ENCODE data around the gene CRK.
"Not testable (repeated sequence)": the region's sequence is repeated elsewhere in the genome, so short reads cannot be mapped to it uniquely, and the experiment has no call there.

CRK gene

DNA sequence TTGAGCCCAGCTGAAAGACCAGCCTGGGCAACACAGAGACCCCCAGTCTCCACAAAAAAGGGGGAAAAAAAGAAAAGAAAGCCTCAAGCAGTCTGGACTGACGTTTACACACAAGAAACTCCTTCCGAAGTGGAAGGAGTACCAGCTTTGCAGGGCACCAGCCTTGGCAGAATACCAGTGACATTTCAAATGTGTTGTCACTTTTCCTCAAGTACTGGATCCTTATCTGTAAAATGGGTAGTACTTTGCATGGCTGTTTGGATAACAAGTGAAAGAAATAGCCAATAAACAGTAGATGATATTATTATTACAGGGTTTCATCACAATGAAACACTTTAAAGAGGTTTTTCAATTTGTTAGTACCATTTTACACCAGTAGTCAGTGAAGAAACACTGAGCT is 70.2 kb downstream of the CRK start:
- H3K27ac Mint-ChIP-seq: no peak overlapping the region

DNA sequence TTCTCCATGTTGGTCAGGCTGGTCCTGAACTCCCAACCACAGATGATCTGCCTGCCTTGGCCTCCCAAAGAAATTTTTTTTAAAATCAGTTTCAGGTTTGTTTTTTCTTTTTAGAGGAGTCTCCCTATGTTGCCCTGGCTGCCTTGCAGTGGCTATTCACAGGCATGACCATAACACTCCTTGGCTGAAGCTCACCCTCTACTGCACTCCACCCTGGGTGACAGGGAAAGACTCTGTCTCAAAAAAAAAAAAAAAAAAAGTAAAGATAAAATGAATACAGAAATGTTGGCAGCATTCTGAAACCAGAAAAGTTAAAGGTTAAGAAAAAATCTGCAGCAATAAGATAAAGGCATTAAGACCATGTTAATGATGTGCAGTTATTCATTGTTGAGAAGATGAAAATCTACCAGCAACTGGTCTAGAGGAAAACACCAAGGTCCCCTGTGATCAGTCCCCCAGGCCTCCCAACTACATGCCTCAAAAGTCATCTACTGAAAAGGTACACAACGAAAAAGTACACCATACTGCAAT is 71.1 kb downstream of the CRK start:
- no peak overlapping the region for H3K27ac Mint-ChIP-seq
- no peaks in the 10 kb centered on the region for H3K9me3 Mint-ChIP-seq
- H3K4me1 Mint-ChIP-seq: peaks cover 29% of the 10 kb centered on the region
- CTCF ChIA-PET: no interaction called here
- no peaks in the 10 kb centered on the region for H3K27me3 Mint-ChIP-seq
- DNase-seq: no peak
- H3K4me3 Mint-ChIP-seq: no peak overlapping the region
- H3K36me3 Mint-ChIP-seq: peaks cover 9% of the 10 kb centered on the region

More for the DNA sequence above, 70.2 kb downstream of the CRK start:
- H3K4me1 Mint-ChIP-seq: peaks cover 27% of the 10 kb centered on the region
- CTCF ChIA-PET: no interaction called here
- peaks cover 8% of the 10 kb centered on the region for H3K36me3 Mint-ChIP-seq
- H3K27me3 Mint-ChIP-seq: no peaks in the 10 kb centered on the region
- H3K9me3 Mint-ChIP-seq: no peaks in the 10 kb centered on the region
- no peak overlapping the region for H3K4me3 Mint-ChIP-seq
- DNase-seq: no peak

DNA sequence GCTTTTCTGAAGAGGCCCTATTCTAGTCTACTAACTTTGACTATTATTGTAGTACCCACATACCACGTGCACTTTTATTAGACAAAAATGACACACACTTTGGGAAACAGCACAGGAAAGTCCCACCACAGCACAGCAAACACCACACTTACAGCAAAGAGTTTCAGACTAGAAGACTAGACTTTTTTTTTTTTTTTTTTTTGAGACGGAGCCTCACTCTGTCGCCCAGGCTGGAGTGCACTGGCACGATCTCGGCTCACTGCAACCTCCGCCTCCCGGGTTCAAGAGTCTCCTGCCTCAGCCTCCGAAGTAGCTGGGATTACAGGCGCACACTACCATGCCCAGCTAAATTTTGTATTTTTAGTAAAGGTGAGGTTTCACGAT is 76.1 kb downstream of the CRK start:
- CTCF ChIA-PET: interaction anchor here (0.6 to 5.3 kb wide), 4 partner anchors 12 to 286 kb away, joined by 3 to 34 read pairs (median 4); no protein-coding TSS in a partner anchor
- peaks cover 66% of the 10 kb centered on the region for H3K4me1 Mint-ChIP-seq
- peak overlapping the region; percentile 78 for H3K27ac Mint-ChIP-seq
- no peaks in the 10 kb centered on the region for H3K9me3 Mint-ChIP-seq
- no peak for DNase-seq
- peaks cover 16% of the 10 kb centered on the region for H3K36me3 Mint-ChIP-seq
- H3K27me3 Mint-ChIP-seq: no peaks in the 10 kb centered on the region
- H3K4me3 Mint-ChIP-seq: no peak overlapping the region

DNA sequence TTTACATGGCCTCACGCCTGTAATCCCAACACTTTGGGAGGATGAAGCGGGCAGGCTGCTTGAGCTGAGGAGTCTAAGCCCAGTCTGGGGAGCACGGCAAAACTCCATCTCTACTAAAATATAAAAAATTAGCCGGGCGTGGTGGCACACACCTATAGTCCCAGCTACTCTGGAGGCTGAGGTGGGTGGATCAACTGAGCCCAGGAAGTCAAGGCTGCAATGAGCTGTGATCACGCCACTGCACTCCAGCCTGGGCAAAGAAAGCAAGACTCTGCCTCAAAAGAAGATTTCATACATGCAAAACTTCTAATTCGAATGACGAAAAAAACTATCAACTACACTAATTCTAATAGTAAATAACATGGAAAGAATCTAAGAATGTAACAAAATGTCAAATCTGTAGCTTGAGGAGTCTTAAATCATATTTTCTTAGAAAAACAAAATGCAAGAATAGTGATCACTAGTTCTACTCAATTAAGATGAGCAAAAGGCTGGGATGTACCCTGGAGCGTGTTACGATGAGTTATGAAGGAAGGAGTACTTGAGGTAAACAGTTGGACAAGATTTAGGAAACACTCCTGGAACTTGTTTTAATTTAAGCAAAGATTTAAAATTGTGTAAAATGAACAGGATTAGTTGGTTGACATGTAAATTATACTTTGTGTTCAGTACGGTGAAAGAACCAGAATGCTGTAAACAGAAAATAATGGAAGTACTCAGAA is 76.7 kb downstream of the CRK start:
- Mint-ChIP-seq H3K36me3 (peaks cover 16% of the 10 kb centered on the region), H3K27me3 (no peaks in the 10 kb centered on the region), H3K4me3 (no peak overlapping the region), H3K4me1 (peaks cover 71% of the 10 kb centered on the region), H3K9me3 (no peaks in the 10 kb centered on the region), H3K27ac (peak overlapping the region; percentile 78)
- no peak for DNase-seq
- CTCF ChIA-PET: interaction anchor here (0.6 to 5.3 kb wide), 3 partner anchors 13 to 287 kb away, joined by 3 to 34 read pairs (median 3); no protein-coding TSS in a partner anchor

DNA sequence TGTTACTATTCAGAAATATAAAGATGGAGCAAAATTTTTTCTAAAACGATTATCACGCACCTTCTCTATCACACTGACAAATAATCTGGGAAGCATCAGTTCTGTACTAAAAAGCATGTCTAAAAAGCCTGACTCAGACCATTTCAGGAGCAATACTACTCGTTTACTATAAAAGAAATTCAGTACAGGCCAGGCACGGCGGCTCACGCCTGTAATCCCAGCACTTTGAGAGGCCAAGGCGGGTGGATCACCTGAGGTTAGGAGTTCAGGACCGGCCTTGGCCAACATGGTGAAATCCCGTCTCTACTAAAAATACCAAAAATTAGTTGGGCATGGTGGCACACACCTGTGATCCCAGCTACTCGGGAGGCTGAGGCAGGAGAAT is 77.6 kb downstream of the CRK start:
- Mint-ChIP-seq H3K4me1 (peaks cover 80% of the 10 kb centered on the region), H3K36me3 (peaks cover 16% of the 10 kb centered on the region), H3K27ac (peak overlapping the region; percentile 45)
- not testable (repeated sequence) for H3K4me3 Mint-ChIP-seq, H3K27me3 Mint-ChIP-seq, H3K9me3 Mint-ChIP-seq, DNase-seq
- CTCF ChIA-PET: interaction anchor here (5.3 kb wide), 1 partner anchor 12 kb away, joined by 34 read pairs; no protein-coding TSS in a partner anchor

DNA sequence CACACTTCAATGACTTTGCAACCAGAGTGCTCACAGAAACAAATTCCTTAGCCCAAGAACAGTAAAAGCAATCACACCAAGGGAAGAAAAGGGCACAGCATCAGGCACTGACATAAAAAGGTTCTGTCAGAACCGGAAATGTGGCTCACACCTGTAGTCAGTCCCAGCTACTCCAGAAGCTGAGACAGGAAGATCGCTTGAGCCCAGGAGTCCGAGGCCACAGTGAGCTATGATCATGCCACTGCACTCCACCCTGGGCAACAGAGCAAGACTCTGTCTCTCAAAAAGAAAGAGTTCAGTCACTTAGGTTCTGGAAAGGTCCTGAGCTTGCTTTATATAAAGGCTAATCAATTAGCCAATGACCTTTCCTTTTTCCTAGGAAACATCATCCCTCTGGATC is 78.7 kb downstream of the CRK start:
- CTCF ChIA-PET: interaction anchor here (1.2 to 5.3 kb wide), 2 partner anchors 11 to 20 kb away, joined by 4 to 34 read pairs; no protein-coding TSS in a partner anchor
- Mint-ChIP-seq H3K27ac (no peak overlapping the region), H3K36me3 (peaks cover 20% of the 10 kb centered on the region), H3K27me3 (no peaks in the 10 kb centered on the region), H3K4me1 (peaks cover 84% of the 10 kb centered on the region), H3K9me3 (no peaks in the 10 kb centered on the region), H3K4me3 (no peak overlapping the region)
- no peak for DNase-seq

DNA sequence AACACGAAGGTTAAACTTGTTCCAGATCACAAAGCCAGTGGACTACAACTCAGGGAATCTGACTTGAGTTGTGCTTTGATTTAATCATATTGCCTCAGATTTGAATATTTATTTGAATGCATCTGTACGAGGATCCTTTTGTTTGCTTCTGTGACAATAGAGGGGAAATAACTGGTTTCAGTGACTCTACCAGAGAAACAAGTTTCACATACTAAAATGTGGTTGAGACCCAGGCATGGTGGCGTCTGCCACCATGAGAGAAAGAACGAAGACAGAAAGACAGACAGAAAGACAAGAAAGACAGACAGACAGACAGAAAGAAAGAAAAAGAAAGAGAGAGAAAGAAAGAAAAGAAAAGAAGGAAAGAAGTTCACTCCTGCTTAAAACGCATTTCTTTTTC is 80.0 kb downstream of the CRK start:
- Mint-ChIP-seq H3K27ac (peak overlapping the region; percentile 71), H3K27me3 (no peaks in the 10 kb centered on the region), H3K4me3 (peak overlapping the region; percentile 1), H3K9me3 (no peaks in the 10 kb centered on the region), H3K4me1 (peaks cover 84% of the 10 kb centered on the region), H3K36me3 (peaks cover 21% of the 10 kb centered on the region)
- CTCF ChIA-PET: interaction anchor here (0.7 to 5.3 kb wide), 5 partner anchors 10 to 110 kb away, joined by 3 to 34 read pairs (median 4); no protein-coding TSS in a partner anchor
- no peak for DNase-seq

DNA sequence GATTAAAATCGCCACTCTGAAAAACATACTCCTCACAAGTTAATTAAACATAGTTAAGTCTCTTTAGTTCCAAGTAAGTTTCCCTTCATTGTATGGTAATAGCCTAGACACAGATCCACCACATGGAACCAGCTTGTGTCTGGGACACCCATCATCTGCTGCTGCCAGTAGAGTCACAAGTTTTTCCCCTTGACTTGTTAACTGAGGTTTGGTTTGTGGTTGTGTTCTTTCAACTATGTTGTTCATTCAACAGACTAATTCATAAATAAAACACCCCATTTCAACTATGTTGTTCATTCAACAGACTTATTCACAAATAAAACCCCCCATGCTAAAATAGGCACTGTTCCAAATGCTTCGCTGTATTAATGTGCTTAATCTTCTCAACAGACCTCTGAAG is 80.4 kb downstream of the CRK start:
- no peaks in the 10 kb centered on the region for H3K9me3 Mint-ChIP-seq
- CTCF ChIA-PET: interaction anchor here (1.5 kb wide), 1 partner anchor 10 kb away, joined by 7 read pairs; no protein-coding TSS in a partner anchor
- peaks cover 83% of the 10 kb centered on the region for H3K4me1 Mint-ChIP-seq

DNA sequence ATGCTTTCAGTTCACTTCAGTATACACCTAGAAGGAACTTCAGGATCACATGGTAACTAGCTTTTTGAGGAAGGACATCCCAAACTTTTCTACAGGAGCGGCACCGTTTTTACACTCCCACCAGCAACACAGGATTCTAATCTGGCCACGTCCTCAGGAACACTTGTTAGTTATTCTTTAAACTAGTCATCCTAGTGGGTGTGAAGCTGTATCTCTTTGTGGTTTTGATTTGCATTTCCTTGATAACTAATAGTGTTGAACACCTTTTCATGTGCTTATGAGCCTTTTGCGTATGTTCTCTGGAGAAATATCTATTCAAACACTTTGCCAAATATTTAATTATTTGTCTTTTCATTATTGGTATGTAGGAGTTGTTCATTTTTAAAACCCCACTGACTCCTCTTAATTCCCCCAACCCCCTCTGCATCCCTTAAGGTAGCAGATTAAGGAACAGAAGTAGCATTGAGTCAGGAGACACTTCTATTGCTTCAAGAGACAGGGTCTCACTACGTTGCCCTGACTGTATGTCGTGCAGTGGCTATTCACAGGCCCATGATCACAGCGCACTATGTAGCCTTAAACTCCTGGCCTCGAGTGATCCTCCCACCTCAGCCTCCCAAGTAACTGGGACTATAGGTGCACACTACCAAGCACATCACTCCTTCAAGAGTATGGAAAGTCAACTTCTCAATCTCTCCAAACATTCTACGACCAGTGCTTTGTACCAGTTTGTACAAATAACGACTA is 81.4 kb downstream of the CRK start:
- Mint-ChIP-seq H3K27me3 (no peaks in the 10 kb centered on the region), H3K36me3 (peaks cover 16% of the 10 kb centered on the region), H3K27ac (peak overlapping the region; percentile 74), H3K9me3 (no peaks in the 10 kb centered on the region), H3K4me3 (peak overlapping the region; percentile 2), H3K4me1 (peaks cover 73% of the 10 kb centered on the region)
- CTCF ChIA-PET: interaction anchor here (1.5 kb wide), 1 partner anchor 9 kb away, joined by 7 read pairs; no protein-coding TSS in a partner anchor
- DNase-seq: no peak

More for the DNA sequence above, 80.4 kb downstream of the CRK start:
- Mint-ChIP-seq H3K27ac (peak overlapping the region; percentile 29), H3K36me3 (peaks cover 20% of the 10 kb centered on the region), H3K4me3 (no peak overlapping the region), H3K27me3 (no peaks in the 10 kb centered on the region)
- DNase-seq: no peak

DNA sequence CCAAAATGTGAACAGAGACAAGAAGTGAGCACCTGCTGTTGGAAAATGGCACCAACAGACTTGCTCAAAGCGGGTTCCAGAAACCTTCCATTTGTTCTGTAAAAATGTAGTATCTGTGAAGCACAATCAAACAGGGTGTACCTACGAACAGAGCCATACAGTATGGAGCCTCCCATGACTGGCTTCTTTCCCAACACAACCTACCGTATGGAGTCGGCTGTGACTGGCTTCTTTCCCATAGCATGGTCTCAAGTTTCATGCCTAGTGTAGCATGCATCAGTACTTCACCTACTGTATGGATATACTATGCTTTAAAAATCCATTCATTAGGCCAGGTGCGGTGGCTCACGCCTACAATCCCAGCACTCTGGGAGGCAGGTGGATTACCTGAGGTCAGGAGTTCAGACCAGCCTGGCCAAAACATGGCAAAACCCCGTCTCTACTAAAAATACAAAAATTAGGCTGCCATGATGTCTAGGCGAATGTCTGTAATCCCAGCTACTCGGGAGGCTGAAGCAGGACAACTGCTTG is 82.3 kb downstream of the CRK start:
- H3K9me3 Mint-ChIP-seq: no peaks in the 10 kb centered on the region
- H3K36me3 Mint-ChIP-seq: peaks cover 19% of the 10 kb centered on the region
- no peak for DNase-seq
- no peak overlapping the region for H3K4me3 Mint-ChIP-seq
- H3K27ac Mint-ChIP-seq: no peak overlapping the region
- CTCF ChIA-PET: no interaction called here
- H3K27me3 Mint-ChIP-seq: no peaks in the 10 kb centered on the region
- H3K4me1 Mint-ChIP-seq: peaks cover 68% of the 10 kb centered on the region

DNA sequence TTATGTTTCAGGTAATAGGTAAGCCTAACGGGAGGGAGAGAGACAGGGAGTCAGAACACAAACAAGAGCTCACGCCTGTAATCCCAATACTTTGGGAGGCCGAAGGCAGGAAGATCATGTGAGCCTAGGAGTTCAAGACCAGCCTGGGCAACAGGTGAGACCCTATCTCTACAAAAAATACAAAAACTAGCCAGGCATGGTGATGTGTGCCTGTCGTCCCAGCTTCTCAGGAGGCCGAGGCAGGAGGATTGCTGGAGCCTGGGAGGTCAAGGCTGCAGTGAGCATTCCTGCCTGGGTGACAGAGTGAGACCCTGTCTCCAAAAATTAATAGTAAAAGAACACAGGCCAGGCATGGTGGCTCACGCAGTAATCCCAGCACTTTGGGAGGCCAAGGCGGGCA is 83.4 kb downstream of the CRK start:
- no peaks in the 10 kb centered on the region for H3K9me3 Mint-ChIP-seq
- peaks cover 58% of the 10 kb centered on the region for H3K4me1 Mint-ChIP-seq
- H3K36me3 Mint-ChIP-seq: peaks cover 15% of the 10 kb centered on the region
- H3K27ac Mint-ChIP-seq: no peak overlapping the region
- no peak overlapping the region for H3K4me3 Mint-ChIP-seq
- no peaks in the 10 kb centered on the region for H3K27me3 Mint-ChIP-seq
- CTCF ChIA-PET: no interaction called here
- DNase-seq: no peak

DNA sequence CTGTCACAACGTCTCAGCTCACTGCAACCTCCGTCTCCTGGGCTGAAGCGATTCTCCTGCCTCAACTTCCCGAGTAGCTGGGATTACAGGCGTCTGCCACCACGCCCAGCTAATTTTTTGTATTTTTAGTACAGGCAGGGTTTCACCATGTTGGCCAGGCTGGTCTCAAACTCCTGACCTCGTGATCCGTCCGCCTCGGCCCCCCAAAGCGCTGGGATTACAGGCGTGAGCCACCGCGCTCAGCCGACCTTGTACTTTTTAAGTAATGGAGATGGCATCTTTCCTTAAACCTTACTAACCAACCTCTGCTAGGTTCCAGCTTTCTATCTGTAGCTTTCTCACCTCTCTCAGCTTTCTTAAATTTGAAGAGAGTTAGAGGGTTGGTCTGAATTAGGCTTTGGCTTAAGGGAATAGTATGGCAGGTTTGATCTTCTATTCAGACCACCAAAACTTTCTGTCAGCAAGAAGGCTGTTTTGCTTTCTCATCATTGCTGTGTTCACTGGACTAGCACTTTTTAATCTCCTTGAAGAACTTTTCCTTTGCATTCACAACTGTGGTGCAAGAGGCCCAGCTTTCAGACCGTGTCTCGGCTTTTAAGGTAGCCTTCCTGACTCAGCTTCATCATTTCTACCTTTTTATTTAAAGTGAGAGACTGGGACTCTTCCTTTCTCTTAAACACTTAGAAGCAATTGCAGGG is 84.0 kb downstream of the CRK start:
- Mint-ChIP-seq H3K27me3 (no peaks in the 10 kb centered on the region), H3K9me3 (no peaks in the 10 kb centered on the region), H3K4me1 (peaks cover 58% of the 10 kb centered on the region), H3K36me3 (peaks cover 12% of the 10 kb centered on the region), H3K4me3 (no peak overlapping the region), H3K27ac (no peak overlapping the region)
- no peak for DNase-seq
- CTCF ChIA-PET: interaction anchor here (0.6 to 1.1 kb wide), 2 partner anchors 10 to 11 kb away, joined by 4 to 5 read pairs; no protein-coding TSS in a partner anchor

All from activated naive CD4-positive, alpha-beta T cell treated with anti-CD3 and anti-CD28 coated beads, Interleukin-2, amount 10 ng/mL, durations not matched to agents 7 days and 5 days (primary cell).